Peyer's patch (tissue), 4 donors: ENCODE results near the gene PLGLB1. TPM values are rescaled to one million over a fixed set of nuclear protein-coding genes. Genes with fewer than 3 reads are reported as not detected.
"Not testable (repeated sequence)": the region's sequence is repeated elsewhere in the genome, so short reads cannot be mapped to it uniquely, and the experiment has no call there.

Experiments
- DNase-seq, 3 donors: peaks; one replicate each; pipeline ENCODE4 v3.0.0-alpha.2; 2017 to 2019
- H3K27ac ChIP-seq, 4 donors: fragments of 200-600 bp; sonication (generic); one replicate each; pipeline ENCODE4 v1.5.1; 2016 to 2019
- H3K27me3 ChIP-seq, 2 donors: fragments of 200-600 bp; sonication (generic); one replicate each; pipeline ENCODE4 v1.5.1; 2019
- H3K36me3 ChIP-seq, 3 donors: fragments of 200-600 bp; sonication (generic); one replicate each; pipeline ENCODE4 v1.5.1; 2016 to 2019
- H3K4me1 ChIP-seq, 4 donors: fragments of 200-600 bp; sonication (generic); one replicate each; pipeline ENCODE4 v1.5.1; 2016 to 2019
- H3K4me3 ChIP-seq, 4 donors: fragments of 200-600 bp; sonication (generic); 1 replicate in 3 of 4; 2 replicates in 1 of 4; pipeline ENCODE4 v1.5.1; 2016 to 2019; ENCODE audit warnings: mild to moderate bottlenecking in 1 of 4
- H3K9me3 ChIP-seq, 4 donors: fragments of 200-600 bp; sonication (generic); one replicate each; pipeline ENCODE4 v1.5.1; 2016 to 2019; ENCODE audit warnings: mild to moderate bottlenecking in 1 of 4
- small RNA-seq, 2 donors: library from RNA; depleted of rRNA; stranded (forward); fragments of <200 nt; gene quantifications; one replicate each; pipeline ENCODE3, GENCODE V24; 2016
- total RNA-seq, 4 donors: library from RNA; depleted of rRNA; stranded (reverse); fragments of >200 nt; gene quantifications; one replicate each; pipeline ENCODE4 v1.1.0, GENCODE V29; 2016

PLGLB1 gene
- total RNA-seq, 4 donors from 2014 or later: 1.4 to 10.7 (median 8.2) TPM

DNA sequence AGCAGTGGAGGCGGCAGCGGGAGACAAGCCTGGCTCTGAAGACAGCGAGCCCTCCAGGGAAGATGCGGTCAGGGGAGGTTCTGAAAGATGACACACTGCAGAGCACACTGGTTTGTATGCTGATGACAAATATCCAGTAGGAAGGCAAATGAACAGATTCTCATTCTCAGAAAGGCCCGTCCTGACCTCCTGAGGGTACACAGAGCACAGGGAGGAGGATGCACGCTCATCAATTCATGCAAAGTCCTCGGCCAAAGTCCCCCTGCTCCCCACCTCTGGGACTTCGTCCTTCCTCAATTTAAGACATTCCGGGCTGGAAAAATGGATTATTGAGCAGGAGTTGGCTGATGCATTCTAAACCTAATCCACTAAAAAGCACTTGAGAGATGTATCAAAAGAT, 2.6 kb downstream of the PLGLB1 start:
- not testable (repeated sequence) for H3K27me3 ChIP-seq, H3K4me3 ChIP-seq, H3K36me3 ChIP-seq, H3K4me1 ChIP-seq, H3K27ac ChIP-seq, DNase-seq, H3K9me3 ChIP-seq

DNA sequence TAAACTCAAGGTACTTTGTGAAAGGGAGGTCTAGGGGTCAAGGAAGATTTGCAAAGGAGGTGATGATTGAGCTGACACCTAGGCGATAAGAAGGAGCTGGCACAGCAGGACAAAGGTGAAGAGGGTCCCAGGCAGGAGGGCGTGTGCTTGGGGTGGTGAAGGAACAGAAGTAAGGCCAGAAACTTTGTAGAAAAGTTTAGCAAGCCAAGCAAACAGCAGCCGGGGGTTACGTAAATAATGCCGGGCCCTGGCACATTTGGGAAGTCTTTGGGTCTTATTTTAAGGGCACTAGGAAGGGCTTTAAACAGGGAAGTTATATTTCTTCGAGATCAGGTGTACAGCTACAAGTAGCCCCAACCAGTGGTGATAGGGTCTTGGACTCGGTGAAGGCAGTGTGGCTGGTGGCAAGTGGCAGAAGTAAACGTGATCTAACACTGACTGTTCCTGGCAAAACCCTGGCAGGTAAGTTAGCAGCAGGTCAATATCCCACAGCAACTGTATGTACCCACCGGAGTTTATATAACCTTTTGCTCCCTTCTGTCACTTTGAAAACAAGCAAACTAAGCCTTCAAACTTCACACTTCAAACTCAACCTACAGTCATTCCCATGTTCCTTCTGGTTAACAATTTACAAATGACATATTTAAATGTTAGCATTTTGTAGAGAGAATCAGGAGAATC, 7.0 kb downstream of the PLGLB1 start:
- not testable (repeated sequence) for H3K27ac ChIP-seq, H3K36me3 ChIP-seq, H3K9me3 ChIP-seq, DNase-seq, H3K4me3 ChIP-seq, H3K4me1 ChIP-seq, H3K27me3 ChIP-seq

DNA sequence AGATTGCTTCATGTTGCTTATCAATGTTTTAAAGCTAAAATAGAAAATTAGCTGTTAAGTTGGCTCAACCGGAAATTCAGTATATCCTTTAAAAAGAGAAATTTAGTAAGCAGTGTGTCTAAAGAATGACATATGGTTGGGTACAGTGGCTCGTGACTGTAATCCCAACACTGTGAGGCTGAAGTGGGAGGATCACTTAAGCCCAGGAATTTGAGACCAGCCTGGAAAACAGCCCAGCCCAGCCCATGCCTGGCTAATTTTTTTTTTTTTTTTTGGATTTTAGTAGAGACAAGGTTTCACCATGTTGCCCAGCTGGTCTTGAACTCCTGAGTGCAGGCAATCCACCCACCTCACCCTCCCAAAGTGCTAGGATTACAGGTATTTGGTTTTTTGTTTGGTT, 17.2 kb downstream of the PLGLB1 start:
- not testable (repeated sequence) for H3K36me3 ChIP-seq, DNase-seq, H3K27ac ChIP-seq, H3K4me1 ChIP-seq, H3K27me3 ChIP-seq, H3K4me3 ChIP-seq, H3K9me3 ChIP-seq

Small RNA genes lying within 50 kb of the gene (small RNA-seq; reads per million reads assigned to genes)
- 0 reads per million in 2 donors for gene AC125232.1

Other genes with a start within 250 kb of the PLGLB1 start
- 1 to 10 TPM; 3.4 to 8.9 (median 4.8) TPM for gene CD8A, start 230.9 kb downstream of the PLGLB1 start, total RNA-seq
- gene CD8B, start 160.0 kb downstream of the PLGLB1 start, total RNA-seq: 10 to 100 TPM in 3 of 4 donors, 1 to 10 TPM in 1; 3.8 to 30.5 (median 21.6) TPM
- 10 to 100 TPM in 1 of 4 donors, 1 to 10 TPM in 3; 3.6 to 14.0 (median 5.4) TPM for gene RGPD1, start 79.7 kb downstream of the PLGLB1 start, total RNA-seq